GM20431 (cell line): Measurements from ENCODE around the gene PARP1.

Experiments
- in situ Hi-C: fragments of 300-500 bp; cut with MseI, MboI; formaldehyde crosslinking; loops from one replicate; pipeline ENCODE4 v1.15.0; 2020; ENCODE audit warnings: low sequenced_read_pairs; ENCODE audit not compliant: unreplicated experiment

PARP1 gene

GRCh38 chr1:226408285-226409184, 642 bp upstream of the PARP1 start:
- in situ Hi-C loops: no loop called here

- in situ Hi-C loops: no loop called here
These were observed 745 bp downstream of the PARP1 start for GRCh38 chr1:226407199-226407496.

GRCh38 chr1:226406401-226406881, 1.5 kb downstream of the PARP1 start:
- in situ Hi-C loops: no loop called here

- in situ Hi-C loops: no loop called here
These were observed 2.4 kb downstream of the PARP1 start for GRCh38 chr1:226405411-226405988.

GRCh38 chr1:226404904-226405222, 3.0 kb downstream of the PARP1 start:
- in situ Hi-C loops: no loop called here

GRCh38 chr1:226404063-226404903, 3.6 kb downstream of the PARP1 start:
- in situ Hi-C loops: no loop called here

GRCh38 chr1:226403201-226404034, 4.5 kb downstream of the PARP1 start:
- in situ Hi-C loops: no loop called here

GRCh38 chr1:226402739-226403165, 5.1 kb downstream of the PARP1 start:
- in situ Hi-C loops: no loop called here

- in situ Hi-C loops: no loop called here
These were observed 6.3 kb downstream of the PARP1 start for GRCh38 chr1:226401355-226402303.

- in situ Hi-C loops: no loop called here
These were observed 7.2 kb downstream of the PARP1 start for GRCh38 chr1:226400519-226401354.

- in situ Hi-C loops: no loop called here
These were observed 9.8 kb downstream of the PARP1 start for GRCh38 chr1:226397955-226398636.

- in situ Hi-C loops: no loop called here
These were observed 10.6 kb downstream of the PARP1 start for GRCh38 chr1:226397011-226397926.

- in situ Hi-C loops: no loop called here
These were observed 12.1 kb downstream of the PARP1 start for GRCh38 chr1:226395753-226396152.

- in situ Hi-C loops: no loop called here
These were observed 13.4 kb downstream of the PARP1 start for GRCh38 chr1:226394462-226394861.

GRCh38 chr1:226390681-226391080, 17.2 kb downstream of the PARP1 start:
- in situ Hi-C loops: no loop called here

- in situ Hi-C loops: no loop called here
These were observed 19.8 kb downstream of the PARP1 start for GRCh38 chr1:226388131-226388530.

- in situ Hi-C loops: no loop called here
These were observed 23.2 kb downstream of the PARP1 start for GRCh38 chr1:226384717-226385116.
